HepG2 (cell line): ENCODE data around the gene GLE1. TPM values are rescaled to one million over a fixed set of nuclear protein-coding genes. Genes with fewer than 3 reads are reported as not detected.

Experiments used
- ATAC-seq: fragments of 200-7000 bp; cut with Tn5 transposase; 3 replicates; pipeline ENCODE4 v1.9.1; 2020; ENCODE audit warnings: mild to moderate bottlenecking, moderate library complexity
- BruUV-seq: library from RNA; stranded (reverse); fragments of 400-500 nt; replicated peaks from 2 replicates; lab custom pipeline; 2021; lab: Mats Ljungman, UMichigan
- CTCF ChIA-PET: fragments of 300-600 bp; formaldehyde crosslinking; extraction: SDS; loops from one replicate; lab custom pipeline; 2021; ENCODE audit warnings: low total read pairs, inconsistent platforms, low intra/inter-chr PET ratio; lab: Yijun Ruan, JAX
- POLR2A ChIA-PET: fragments of 350-600 bp; sonication (Branson Sonifier 250); formaldehyde crosslinking; loops from one replicate; lab custom pipeline; 2020; ENCODE audit warnings: antibody characterized with exemption, inconsistent platforms; lab: Yijun Ruan, JAX
- DNase-seq: peaks from one replicate; pipeline ENCODE4 v3.0.0-alpha.2; 2015; ENCODE audit warnings: low spot score
- FAIRE-seq: peaks from 3 replicates; lab custom pipeline; 2011; peaks lifted over from hg19 to GRCh38; lab: Jason Lieb, UNC
- H2AFZ ChIP-seq: one replicate; pipeline ENCODE4 v1.6.1; 2011; ENCODE audit warnings: low read length, inconsistent platforms
- H3K27ac ChIP-seq: fragments of 300-600 bp; 3 replicates; pipeline ENCODE4 v1.8.0; 2011; ENCODE audit warnings: mixed run types, mild to moderate bottlenecking, mixed read lengths, low read length, inconsistent platforms; ENCODE audit not compliant: insufficient read depth; ENCODE audit errors: extremely low read length
- H3K27me3 ChIP-seq, 2 experiments: fragments of 200-600 bp in 1 of 2; 2 replicates in 1 of 2; 3 replicates in 1 of 2; pipeline versions ENCODE4 v1.6.0 to v1.8.0; 2011; ENCODE audit warnings: low read length in 2 of 2, mild to moderate bottlenecking in 2 of 2, moderate library complexity in 2 of 2, inconsistent platforms in 1 of 2; ENCODE audit not compliant: insufficient read depth in 2 of 2, control insufficient read depth in 1 of 2
- H3K36me3 ChIP-seq, 2 experiments: fragments of 200-600 bp in 1 of 2; replicated peaks in 1 of 2; 2 replicates in 1 of 2; 3 replicates in 1 of 2; pipeline versions ENCODE4 v1.5.1 to v1.8.0; 2011; ENCODE audit warnings: low read length in 2 of 2, inconsistent platforms in 1 of 2; ENCODE audit not compliant: insufficient read depth in 2 of 2, control insufficient read depth in 1 of 2
- H3K4me1 ChIP-seq: 2 replicates; pipeline ENCODE4 v1.5.1; 2012; ENCODE audit warnings: low read length, inconsistent platforms; ENCODE audit not compliant: insufficient read depth
- H3K4me2 ChIP-seq: 2 replicates; pipeline ENCODE4 v1.6.0; 2011; ENCODE audit warnings: low read depth, low read length, inconsistent platforms
- H3K4me3 ChIP-seq, 3 experiments: fragments of 200-600 bp in 1 of 3; sonication (generic), shearing (Covaris generic) in 1 of 3; replicated peaks in 1 of 3; 2 replicates each; pipeline ENCODE4 v1.5.1; 2011 to 2016; ENCODE audit warnings: low read length in 3 of 3, inconsistent platforms in 2 of 3, low read depth in 2 of 3, mild to moderate bottlenecking in 2 of 3, control low read depth in 1 of 3, mixed read lengths in 1 of 3; ENCODE audit not compliant: insufficient read depth in 1 of 3
- H3K79me2 ChIP-seq: one replicate; pipeline ENCODE4 v1.6.1; 2011; ENCODE audit warnings: low read length, inconsistent platforms; ENCODE audit not compliant: insufficient read depth
- H3K9ac ChIP-seq: 2 replicates; pipeline ENCODE4 v1.6.0; 2011; ENCODE audit warnings: mild to moderate bottlenecking, low read depth, low read length, inconsistent platforms; ENCODE audit not compliant: insufficient read depth
- H3K9me3 ChIP-seq: 2 replicates; pipeline ENCODE4 v1.5.1; 2012; ENCODE audit warnings: mild to moderate bottlenecking, low read length
- H4K20me1 ChIP-seq: 2 replicates; pipeline ENCODE4 v1.6.0; 2011; ENCODE audit warnings: inconsistent platforms, mild to moderate bottlenecking, low read length, moderate library complexity; ENCODE audit not compliant: insufficient read depth
- CBX1 ChIP-seq: IDR thresholded peaks from one replicate; pipeline ENCODE4 v1.6.1; 2016; ENCODE audit warnings: antibody characterized with exemption, low read depth
- HNF4G ChIP-seq, 2 experiments: sonication (generic) in 1 of 2; formaldehyde crosslinking in 1 of 2; IDR thresholded peaks; 2 replicates each; pipeline versions ENCODE4 v1.4.0 to v1.6.1; 2011 to 2020; ENCODE audit warnings: borderline replicate concordance in 2 of 2, low read depth in 2 of 2, mild to moderate bottlenecking in 2 of 2, low read length in 1 of 2, missing genetic modification reagents in 1 of 2, moderate library complexity in 1 of 2
- HNRNPL ChIP-seq: fragments of 200-400 bp; formaldehyde crosslinking; IDR thresholded peaks from 2 replicates; pipeline ENCODE4 v1.6.1; 2017; ENCODE audit warnings: mild to moderate bottlenecking, low read depth, low read length
- KDM1A ChIP-seq: IDR thresholded peaks from 2 replicates; pipeline ENCODE4 v1.6.1; 2016; ENCODE audit warnings: missing compliant biosample characterization
- MED1 ChIP-seq: sonication (generic); formaldehyde crosslinking; IDR thresholded peaks from 2 replicates; pipeline ENCODE4 v1.4.0; 2020; ENCODE audit warnings: missing genetic modification reagents
- MIER3 ChIP-seq: IDR thresholded peaks from 2 replicates; pipeline ENCODE4 v1.6.1; 2016; ENCODE audit warnings: missing compliant biosample characterization, borderline replicate concordance
- NFRKB ChIP-seq: fragments of 450-650 bp; IDR thresholded peaks from 2 replicates; pipeline ENCODE4 v1.6.1; 2017
- PAWR ChIP-seq: sonication (generic); formaldehyde crosslinking; IDR thresholded peaks from 2 replicates; pipeline ENCODE4 v1.4.0; 2020; ENCODE audit warnings: missing genetic modification reagents, mild to moderate bottlenecking, borderline replicate concordance
- ZC3H4 ChIP-seq: sonication (generic); formaldehyde crosslinking; IDR thresholded peaks from 2 replicates; pipeline ENCODE4 v1.4.0; 2020; ENCODE audit warnings: missing genetic modification reagents, borderline replicate concordance
- ZNF124 ChIP-seq: sonication (generic); formaldehyde crosslinking; IDR thresholded peaks from 2 replicates; pipeline ENCODE4 v1.4.0; 2020; ENCODE audit warnings: missing genetic modification reagents
- ZNF510 ChIP-seq: sonication (generic); formaldehyde crosslinking; IDR thresholded peaks from 2 replicates; pipeline ENCODE4 v1.4.0; 2020; ENCODE audit warnings: low read depth, mild to moderate bottlenecking, missing genetic modification reagents
- ZNF879 ChIP-seq: sonication (generic); formaldehyde crosslinking; IDR thresholded peaks from 2 replicates; pipeline ENCODE4 v1.8.1; 2023; ENCODE audit warnings: missing genetic modification reagents
- WGBS: methylation state at CpG from one replicate; pipeline ENCODE4 v1.1.6; 2017; ENCODE audit warnings: low lambda C conversion rate; 5-methylcytosine and 5-hydroxymethylcytosine counted together
- in situ Hi-C: cut with HindIII; loops from 2 replicates; pipeline ENCODE4 v1.10.0; 2017; ENCODE audit warnings: low pct_unique_long_range_greater_than_20kb; ENCODE audit not compliant: extremely low pct_ligation_motif_present
- intact Hi-C: fragments of 100-400 bp; cut with micrococcal nuclease; formaldehyde crosslinking; loops from one replicate; pipeline ENCODE4 v1.10.0; 2022; ENCODE audit not compliant: unreplicated experiment
- polyA plus RNA-seq, 8 experiments: library from polyadenylated mRNA; depleted of rRNA in 3 of 8; stranded (reverse) in 7 of 8; unstranded in 1 of 8; fragments of >200 nt; fragmentation: Illumina TruSeq in 4 of 8; extraction: Trizol in 4 of 8; gene quantifications; 2 replicates each; pipeline versions ENCODE4 v1.2.1 to v1.2.3, GENCODE V29; 2011 to 2016; ENCODE audit warnings: low read depth in 4 of 8, missing spikeins in 1 of 8, mixed read lengths in 1 of 8; ENCODE audit not compliant: insufficient read depth in 1 of 8
- total RNA-seq, 5 experiments: library from RNA; depleted of rRNA; stranded (reverse); fragments of >200 nt; fragmentation: Illumina TruSeq; extraction: Trizol; gene quantifications; 2 replicates each; pipeline ENCODE4 v1.2.3, GENCODE V29; 2016; ENCODE audit warnings: low read depth in 1 of 5
- TF ChIP-seq, protein P1 (sequence below): sonication (generic); formaldehyde crosslinking; IDR thresholded peaks from 2 replicates; pipeline ENCODE4 v1.4.0; 2020; ENCODE audit warnings: missing genetic modification reagents
- TF ChIP-seq, protein P2 (sequence below): sonication (generic); formaldehyde crosslinking; IDR thresholded peaks from 2 replicates; pipeline ENCODE4 v1.5.0; 2020; ENCODE audit warnings: missing genetic modification reagents
- TF ChIP-seq, protein P3 (sequence below): sonication (generic); formaldehyde crosslinking; IDR thresholded peaks from 2 replicates; pipeline ENCODE4 v1.5.0; 2020; ENCODE audit warnings: mild to moderate bottlenecking, missing genetic modification reagents
- TF ChIP-seq, protein P4 (sequence below): sonication (generic); formaldehyde crosslinking; IDR thresholded peaks from 2 replicates; pipeline ENCODE4 v1.4.0; 2020; ENCODE audit warnings: missing genetic modification reagents

The GLE1 gene
- total and polyA plus RNA-seq, 2 of the 13 experiments (the other 11 are each of a cell fraction or from before 2014, with no cell fraction given), result 14.7 to 28.8 TPM

DNA sequence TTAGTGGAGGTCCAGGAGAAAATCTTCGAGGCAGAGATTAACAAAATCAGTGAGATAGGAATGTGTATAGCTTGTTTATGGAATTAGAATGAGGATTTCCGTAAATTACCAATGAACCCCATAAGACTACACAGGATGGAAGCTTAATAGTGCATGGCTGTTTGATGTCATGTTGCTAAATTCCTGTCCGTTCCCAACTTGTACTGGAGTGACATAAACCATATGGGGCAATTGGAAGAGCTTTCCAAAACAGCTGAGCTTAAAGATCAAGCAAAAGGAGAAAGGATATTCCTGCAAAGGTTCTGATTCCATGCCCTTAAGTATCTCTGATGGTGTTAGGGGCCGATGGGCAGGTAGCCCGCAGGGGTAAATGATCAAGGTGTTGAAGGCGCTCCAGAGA lies 17.4 kb downstream of the GLE1 start (continued):
- TF ChIP-seq, protein P1, sequence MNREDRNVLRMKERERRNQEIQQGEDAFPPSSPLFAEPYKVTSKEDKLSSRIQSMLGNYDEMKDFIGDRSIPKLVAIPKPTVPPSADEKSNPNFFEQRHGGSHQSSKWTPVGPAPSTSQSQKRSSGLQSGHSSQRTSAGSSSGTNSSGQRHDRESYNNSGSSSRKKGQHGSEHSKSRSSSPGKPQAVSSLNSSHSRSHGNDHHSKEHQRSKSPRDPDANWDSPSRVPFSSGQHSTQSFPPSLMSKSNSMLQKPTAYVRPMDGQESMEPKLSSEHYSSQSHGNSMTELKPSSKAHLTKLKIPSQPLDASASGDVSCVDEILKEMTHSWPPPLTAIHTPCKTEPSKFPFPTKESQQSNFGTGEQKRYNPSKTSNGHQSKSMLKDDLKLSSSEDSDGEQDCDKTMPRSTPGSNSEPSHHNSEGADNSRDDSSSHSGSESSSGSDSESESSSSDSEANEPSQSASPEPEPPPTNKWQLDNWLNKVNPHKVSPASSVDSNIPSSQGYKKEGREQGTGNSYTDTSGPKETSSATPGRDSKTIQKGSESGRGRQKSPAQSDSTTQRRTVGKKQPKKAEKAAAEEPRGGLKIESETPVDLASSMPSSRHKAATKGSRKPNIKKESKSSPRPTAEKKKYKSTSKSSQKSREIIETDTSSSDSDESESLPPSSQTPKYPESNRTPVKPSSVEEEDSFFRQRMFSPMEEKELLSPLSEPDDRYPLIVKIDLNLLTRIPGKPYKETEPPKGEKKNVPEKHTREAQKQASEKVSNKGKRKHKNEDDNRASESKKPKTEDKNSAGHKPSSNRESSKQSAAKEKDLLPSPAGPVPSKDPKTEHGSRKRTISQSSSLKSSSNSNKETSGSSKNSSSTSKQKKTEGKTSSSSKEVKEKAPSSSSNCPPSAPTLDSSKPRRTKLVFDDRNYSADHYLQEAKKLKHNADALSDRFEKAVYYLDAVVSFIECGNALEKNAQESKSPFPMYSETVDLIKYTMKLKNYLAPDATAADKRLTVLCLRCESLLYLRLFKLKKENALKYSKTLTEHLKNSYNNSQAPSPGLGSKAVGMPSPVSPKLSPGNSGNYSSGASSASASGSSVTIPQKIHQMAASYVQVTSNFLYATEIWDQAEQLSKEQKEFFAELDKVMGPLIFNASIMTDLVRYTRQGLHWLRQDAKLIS (CRISPR knock-in tag), result no peak
- TF ChIP-seq HNRNPL, result no peak
- TF ChIP-seq, protein P2, sequence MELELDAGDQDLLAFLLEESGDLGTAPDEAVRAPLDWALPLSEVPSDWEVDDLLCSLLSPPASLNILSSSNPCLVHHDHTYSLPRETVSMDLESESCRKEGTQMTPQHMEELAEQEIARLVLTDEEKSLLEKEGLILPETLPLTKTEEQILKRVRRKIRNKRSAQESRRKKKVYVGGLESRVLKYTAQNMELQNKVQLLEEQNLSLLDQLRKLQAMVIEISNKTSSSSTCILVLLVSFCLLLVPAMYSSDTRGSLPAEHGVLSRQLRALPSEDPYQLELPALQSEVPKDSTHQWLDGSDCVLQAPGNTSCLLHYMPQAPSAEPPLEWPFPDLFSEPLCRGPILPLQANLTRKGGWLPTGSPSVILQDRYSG (CRISPR knock-in tag), result no peak
- TF ChIP-seq MED1 (CRISPR knock-in tag), result no peak
- TF ChIP-seq NFRKB, result no peak
- no peak for TF ChIP-seq CBX1
- no peak for TF ChIP-seq ZNF124 (CRISPR knock-in tag)

DNA sequence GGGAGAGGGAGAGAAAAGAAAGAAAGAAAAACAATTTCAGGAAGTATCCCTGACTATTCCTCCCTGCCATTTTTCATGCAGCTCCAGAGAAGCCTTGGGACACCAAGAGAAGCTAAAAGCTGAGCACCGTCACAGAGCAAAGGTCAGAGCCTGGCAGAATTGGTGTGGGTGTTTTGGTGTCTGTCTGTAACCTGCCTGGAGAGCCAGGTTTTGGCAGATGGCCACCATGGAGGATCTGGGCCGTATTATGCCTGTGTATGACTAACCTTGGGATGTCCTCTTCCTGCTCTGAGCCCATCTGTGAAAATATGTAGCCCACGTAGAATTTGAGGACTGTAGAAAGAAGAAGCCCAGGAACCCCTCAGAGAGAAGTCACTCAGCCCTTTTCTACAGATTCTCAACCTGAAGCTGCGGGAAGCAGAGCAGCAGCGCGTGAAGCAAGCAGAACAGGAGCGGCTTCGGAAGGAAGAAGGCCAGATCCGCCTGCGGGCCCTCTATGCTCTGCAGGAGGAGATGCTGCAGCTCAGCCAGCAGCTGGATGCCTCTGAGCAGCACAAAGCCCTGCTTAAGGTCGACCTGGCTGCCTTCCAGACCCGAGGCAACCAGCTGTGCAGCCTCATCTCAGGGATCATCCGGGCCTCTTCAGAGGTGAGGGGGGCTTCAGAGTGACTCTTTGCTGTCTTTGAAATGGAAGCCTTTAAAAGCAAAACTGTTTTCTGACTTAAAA lies 18.8 kb downstream of the GLE1 start:
- H3K4me3 ChIP-seq, result no peak overlapping the region
- no peak overlapping the region for H3K9ac ChIP-seq
- H3K27me3 ChIP-seq, result no peaks in the 10 kb centered on the region
- H2AFZ ChIP-seq, result no peak overlapping the region
- no peak for FAIRE-seq
- in situ Hi-C loops, result no loop called here
- CTCF ChIA-PET, result no interaction called here
- BruUV-seq, result no TSS peak
- H4K20me1 ChIP-seq, result no peaks in the 10 kb centered on the region
- H3K4me2 ChIP-seq, result no peak overlapping the region
- POLR2A ChIA-PET, result no interaction called here
- no peaks in the 10 kb centered on the region for H3K9me3 ChIP-seq
- 96% methylated on average over 10 of the region's 13 CpGs for WGBS
- no peaks in the 10 kb centered on the region for H3K4me1 ChIP-seq
- no peak for ATAC-seq
- DNase-seq, result no peak
- H3K27ac ChIP-seq, result no peak overlapping the region
- peaks cover 11 to 29% of the 10 kb centered on the region in 2 experiments for H3K36me3 ChIP-seq
- H3K79me2 ChIP-seq, result no peaks in the 10 kb centered on the region
- intact Hi-C loops, result no loop called here
- TF ChIP-seq ZC3H4, result no peak
- TF ChIP-seq, protein P3, sequence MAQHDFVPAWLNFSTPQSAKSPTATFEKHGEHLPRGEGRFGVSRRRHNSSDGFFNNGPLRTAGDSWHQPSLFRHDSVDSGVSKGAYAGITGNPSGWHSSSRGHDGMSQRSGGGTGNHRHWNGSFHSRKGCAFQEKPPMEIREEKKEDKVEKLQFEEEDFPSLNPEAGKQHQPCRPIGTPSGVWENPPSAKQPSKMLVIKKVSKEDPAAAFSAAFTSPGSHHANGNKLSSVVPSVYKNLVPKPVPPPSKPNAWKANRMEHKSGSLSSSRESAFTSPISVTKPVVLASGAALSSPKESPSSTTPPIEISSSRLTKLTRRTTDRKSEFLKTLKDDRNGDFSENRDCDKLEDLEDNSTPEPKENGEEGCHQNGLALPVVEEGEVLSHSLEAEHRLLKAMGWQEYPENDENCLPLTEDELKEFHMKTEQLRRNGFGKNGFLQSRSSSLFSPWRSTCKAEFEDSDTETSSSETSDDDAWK (CRISPR knock-in tag), result no peak
- TF ChIP-seq KDM1A (CRISPR knock-in tag), result no peak
- no peak for TF ChIP-seq HNF4G (IDR thresholded peaks at IDR 0.05; ENCODE audit: borderline replicate concordance, low read depth, low read length)
- no peak for TF ChIP-seq HNF4G (CRISPR knock-in tag; IDR thresholded peaks at IDR 0.05; ENCODE audit: borderline replicate concordance, low read depth)
- TF ChIP-seq, protein P4, sequence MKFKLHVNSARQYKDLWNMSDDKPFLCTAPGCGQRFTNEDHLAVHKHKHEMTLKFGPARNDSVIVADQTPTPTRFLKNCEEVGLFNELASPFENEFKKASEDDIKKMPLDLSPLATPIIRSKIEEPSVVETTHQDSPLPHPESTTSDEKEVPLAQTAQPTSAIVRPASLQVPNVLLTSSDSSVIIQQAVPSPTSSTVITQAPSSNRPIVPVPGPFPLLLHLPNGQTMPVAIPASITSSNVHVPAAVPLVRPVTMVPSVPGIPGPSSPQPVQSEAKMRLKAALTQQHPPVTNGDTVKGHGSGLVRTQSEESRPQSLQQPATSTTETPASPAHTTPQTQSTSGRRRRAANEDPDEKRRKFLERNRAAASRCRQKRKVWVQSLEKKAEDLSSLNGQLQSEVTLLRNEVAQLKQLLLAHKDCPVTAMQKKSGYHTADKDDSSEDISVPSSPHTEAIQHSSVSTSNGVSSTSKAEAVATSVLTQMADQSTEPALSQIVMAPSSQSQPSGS (CRISPR knock-in tag), result no peak
- no peak for TF ChIP-seq PAWR (CRISPR knock-in tag)
- TF ChIP-seq MIER3, result no peak
- TF ChIP-seq ZNF879 (CRISPR knock-in tag), result no peak
- TF ChIP-seq ZNF510, result no peak
